ENCODE measurements around the gene CEP170.

CEP170 gene

GRCh38 chr1:243294723-243295121 lies 39.6 kb upstream of the CEP170 start:
- H3K9ac ChIP-seq (ENCODE audit: low read length), result no peak overlapping the region
- no peak overlapping the region for H3K4me3 ChIP-seq (ENCODE audit: low read length)
- H3K27me3 ChIP-seq (replicated peaks; ENCODE audit: insufficient read depth, low read length), result no peaks in the 10 kb centered on the region
- H3K4me1 ChIP-seq (ENCODE audit: low read length), result no peaks in the 10 kb centered on the region
- no peaks in the 10 kb centered on the region for H4K20me1 ChIP-seq (ENCODE audit: insufficient read depth, low read length)
- H3K27ac ChIP-seq (ENCODE audit: low read length), result no peak overlapping the region
- no peaks in the 10 kb centered on the region for H3K9me3 ChIP-seq (replicated peaks; ENCODE audit: insufficient read depth, low read length)
- H3F3A ChIP-seq (ENCODE audit: insufficient read depth, low read length), result no peaks in the 10 kb centered on the region
- no peak overlapping the region for H3K4me2 ChIP-seq (ENCODE audit: low read depth, low read length)
- H3K79me2 ChIP-seq (ENCODE audit: low read length), result no peaks in the 10 kb centered on the region
- DNase-seq, result no peak
- no peak for TF ChIP-seq CTCF (IDR thresholded peaks at IDR 0.05; ENCODE audit: low read length)
- no peak for TF ChIP-seq EZH2phosphoT487 (IDR thresholded peaks at IDR 0.05; ENCODE audit: low read length)
- no peak for TF ChIP-seq EZH2 (optimal IDR thresholded peaks at IDR 0.05; ENCODE audit: low read depth, low read length)
- H3K9me2 ChIP-seq (replicated peaks; ENCODE audit: insufficient read depth, low read length), result no peaks in the 10 kb centered on the region
- no peaks in the 10 kb centered on the region for H3K36me3 ChIP-seq (replicated peaks; ENCODE audit: insufficient read depth, low read length)
- H2AFZ ChIP-seq (ENCODE audit: low read length), result no peak overlapping the region

- H3K4me1 ChIP-seq (ENCODE audit: low read length), result no peaks in the 10 kb centered on the region
- no peaks in the 10 kb centered on the region for H3K27me3 ChIP-seq (replicated peaks; ENCODE audit: insufficient read depth, low read length)
- H3K27ac ChIP-seq (ENCODE audit: low read length), result no peak overlapping the region
- H3F3A ChIP-seq (ENCODE audit: insufficient read depth, low read length), result no peaks in the 10 kb centered on the region
- no peak for DNase-seq
- H3K9me2 ChIP-seq (replicated peaks; ENCODE audit: insufficient read depth, low read length), result no peaks in the 10 kb centered on the region
- no peak overlapping the region for H2AFZ ChIP-seq (ENCODE audit: low read length)
- no peak overlapping the region for H3K4me3 ChIP-seq (ENCODE audit: low read length)
- H3K9me3 ChIP-seq (replicated peaks; ENCODE audit: insufficient read depth, low read length), result no peaks in the 10 kb centered on the region
- TF ChIP-seq EZH2 (optimal IDR thresholded peaks at IDR 0.05; ENCODE audit: low read depth, low read length), result no peak
- no peak for TF ChIP-seq CTCF (IDR thresholded peaks at IDR 0.05; ENCODE audit: low read length)
- no peak for TF ChIP-seq EZH2phosphoT487 (IDR thresholded peaks at IDR 0.05; ENCODE audit: low read length)
- no peaks in the 10 kb centered on the region for H3K36me3 ChIP-seq (replicated peaks; ENCODE audit: insufficient read depth, low read length)
- H3K9ac ChIP-seq (ENCODE audit: low read length), result no peak overlapping the region
- H3K79me2 ChIP-seq (ENCODE audit: low read length), result no peaks in the 10 kb centered on the region
- no peak overlapping the region for H3K4me2 ChIP-seq (ENCODE audit: low read depth, low read length)
- H4K20me1 ChIP-seq (ENCODE audit: insufficient read depth, low read length), result no peaks in the 10 kb centered on the region
These were observed 39.1 kb upstream of the CEP170 start for GRCh38 chr1:243293941-243294722.

GRCh38 chr1:243292117-243292516 lies 37.0 kb upstream of the CEP170 start:
- Histone ChIP-seq H4K20me1 (ENCODE audit: insufficient read depth, low read length) (no peaks in the 10 kb centered on the region), H3K27ac (ENCODE audit: low read length) (no peak overlapping the region), H3K9me3 (replicated peaks; ENCODE audit: insufficient read depth, low read length) (no peaks in the 10 kb centered on the region), H2AFZ (ENCODE audit: low read length) (no peak overlapping the region), H3K9ac (ENCODE audit: low read length) (no peak overlapping the region), H3K4me2 (ENCODE audit: low read depth, low read length) (no peak overlapping the region), H3K27me3 (replicated peaks; ENCODE audit: insufficient read depth, low read length) (no peaks in the 10 kb centered on the region), H3K79me2 (ENCODE audit: low read length) (no peaks in the 10 kb centered on the region), H3F3A (ENCODE audit: insufficient read depth, low read length) (no peaks in the 10 kb centered on the region), H3K4me3 (ENCODE audit: low read length) (no peak overlapping the region), H3K9me2 (replicated peaks; ENCODE audit: insufficient read depth, low read length) (no peaks in the 10 kb centered on the region), H3K36me3 (replicated peaks; ENCODE audit: insufficient read depth, low read length) (no peaks in the 10 kb centered on the region), H3K4me1 (ENCODE audit: low read length) (no peaks in the 10 kb centered on the region)
- TF ChIP-seq EZH2 (optimal IDR thresholded peaks at IDR 0.05; ENCODE audit: low read depth, low read length), result no peak
- TF ChIP-seq EZH2phosphoT487 (IDR thresholded peaks at IDR 0.05; ENCODE audit: low read length), result no peak
- no peak for TF ChIP-seq CTCF (IDR thresholded peaks at IDR 0.05; ENCODE audit: low read length)
- no peak for DNase-seq
